Mesothelial cell of epicardium (in vitro differentiated cells): ENCODE results near the gene LMCD1. TPM values are rescaled to one million over a fixed set of nuclear protein-coding genes. Genes with fewer than 3 reads are reported as not detected.

ENCODE experiments used
- DNase-seq, 2 experiments: peaks; one replicate each; pipeline ENCODE4 v3.0.0; 2021; ENCODE audit warnings: low spot score in 2 of 2; ENCODE audit not compliant: unreplicated experiment in 2 of 2
- H3K27ac Mint-ChIP-seq: 2 replicates; pipeline ENCODE4 v1.8.0; 2021; ENCODE audit warnings: mixed read lengths
- H3K27me3 Mint-ChIP-seq: 2 replicates; pipeline ENCODE4 v1.8.0; 2021; ENCODE audit warnings: low read depth, mixed read lengths
- H3K36me3 Mint-ChIP-seq: 2 replicates; pipeline ENCODE4 v1.8.0; 2021; ENCODE audit warnings: mixed read lengths
- H3K4me1 Mint-ChIP-seq: 2 replicates; pipeline ENCODE4 v1.8.0; 2021; ENCODE audit warnings: mixed read lengths
- H3K4me3 Mint-ChIP-seq: 2 replicates; pipeline ENCODE4 v1.8.0; 2021; ENCODE audit warnings: mild to moderate bottlenecking, moderate library complexity, mixed read lengths
- H3K9me3 Mint-ChIP-seq: 2 replicates; pipeline ENCODE4 v1.8.0; 2021; ENCODE audit warnings: mixed read lengths
- total RNA-seq: library from RNA; stranded (reverse); gene quantifications from 3 replicates; pipeline ENCODE4 v1.2.1, GENCODE V29; 2021
- TF ChIP-seq, protein P1 (sequence below): fragments of 200-600 bp; sonication (generic); IDR thresholded peaks from one replicate; pipeline ENCODE4 v1.5.0; 2021; ENCODE audit warnings: antibody characterized with exemption; ENCODE audit not compliant: unreplicated experiment

The LMCD1 gene
- total RNA-seq, 1 donor from 2014 or later, result 20.8 TPM

DNA sequence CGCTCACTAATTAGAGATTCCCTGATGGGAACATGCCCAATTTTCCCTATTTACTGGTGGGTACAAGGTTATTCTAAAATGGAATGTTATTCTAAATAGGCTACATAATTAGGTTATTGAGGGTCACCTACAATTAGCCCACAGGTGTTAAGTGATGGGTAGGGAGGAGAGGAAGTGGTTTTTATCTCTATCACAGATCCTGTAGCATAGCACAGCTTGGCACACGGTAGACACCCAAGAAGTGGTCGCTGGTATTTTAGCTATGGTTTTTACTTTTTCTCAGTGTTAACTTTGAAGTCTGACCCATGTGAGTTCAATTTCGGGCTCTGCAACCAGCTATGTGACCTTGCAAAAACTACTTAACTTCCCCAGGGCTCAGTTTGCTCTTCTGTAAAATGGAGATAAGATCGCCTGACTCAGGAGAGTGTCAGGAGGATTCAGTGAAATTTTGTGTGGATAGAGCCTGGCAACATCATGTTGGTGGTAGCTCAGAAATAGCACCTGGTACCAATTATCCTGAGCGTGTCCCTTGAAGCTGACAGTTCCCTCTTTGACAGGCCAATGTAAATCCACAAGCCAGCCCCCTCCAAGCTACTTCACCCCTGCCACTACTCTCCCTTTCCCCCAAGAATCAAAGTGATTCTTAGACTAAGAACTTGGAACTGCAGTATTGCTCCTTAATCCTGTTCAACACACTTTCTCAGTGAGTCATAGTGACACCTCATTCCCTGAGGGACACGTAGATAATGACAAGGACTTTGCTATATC is 8.7 kb upstream of the LMCD1 start:
- no peak overlapping the region for H3K4me3 Mint-ChIP-seq
- H3K36me3 Mint-ChIP-seq, result peaks cover under 1% of the 10 kb centered on the region
- H3K27ac Mint-ChIP-seq, result no peak overlapping the region
- DNase-seq, result no peak
- H3K4me1 Mint-ChIP-seq, result peaks cover 32% of the 10 kb centered on the region
- TF ChIP-seq, protein P1, sequence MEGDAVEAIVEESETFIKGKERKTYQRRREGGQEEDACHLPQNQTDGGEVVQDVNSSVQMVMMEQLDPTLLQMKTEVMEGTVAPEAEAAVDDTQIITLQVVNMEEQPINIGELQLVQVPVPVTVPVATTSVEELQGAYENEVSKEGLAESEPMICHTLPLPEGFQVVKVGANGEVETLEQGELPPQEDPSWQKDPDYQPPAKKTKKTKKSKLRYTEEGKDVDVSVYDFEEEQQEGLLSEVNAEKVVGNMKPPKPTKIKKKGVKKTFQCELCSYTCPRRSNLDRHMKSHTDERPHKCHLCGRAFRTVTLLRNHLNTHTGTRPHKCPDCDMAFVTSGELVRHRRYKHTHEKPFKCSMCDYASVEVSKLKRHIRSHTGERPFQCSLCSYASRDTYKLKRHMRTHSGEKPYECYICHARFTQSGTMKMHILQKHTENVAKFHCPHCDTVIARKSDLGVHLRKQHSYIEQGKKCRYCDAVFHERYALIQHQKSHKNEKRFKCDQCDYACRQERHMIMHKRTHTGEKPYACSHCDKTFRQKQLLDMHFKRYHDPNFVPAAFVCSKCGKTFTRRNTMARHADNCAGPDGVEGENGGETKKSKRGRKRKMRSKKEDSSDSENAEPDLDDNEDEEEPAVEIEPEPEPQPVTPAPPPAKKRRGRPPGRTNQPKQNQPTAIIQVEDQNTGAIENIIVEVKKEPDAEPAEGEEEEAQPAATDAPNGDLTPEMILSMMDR, result no peak
- no peaks in the 10 kb centered on the region for H3K9me3 Mint-ChIP-seq
- no peaks in the 10 kb centered on the region for H3K27me3 Mint-ChIP-seq

- TF ChIP-seq, protein P1, result no peak
- Mint-ChIP-seq H3K36me3 (no peaks in the 10 kb centered on the region), H3K4me1 (peaks cover 36% of the 10 kb centered on the region), H3K27me3 (no peaks in the 10 kb centered on the region), H3K9me3 (no peaks in the 10 kb centered on the region), H3K4me3 (no peak overlapping the region), H3K27ac (no peak overlapping the region)
- no peak for DNase-seq
Observed at GRCh38 chr3:8493744-8494143, 7.9 kb upstream of the LMCD1 start.

DNA sequence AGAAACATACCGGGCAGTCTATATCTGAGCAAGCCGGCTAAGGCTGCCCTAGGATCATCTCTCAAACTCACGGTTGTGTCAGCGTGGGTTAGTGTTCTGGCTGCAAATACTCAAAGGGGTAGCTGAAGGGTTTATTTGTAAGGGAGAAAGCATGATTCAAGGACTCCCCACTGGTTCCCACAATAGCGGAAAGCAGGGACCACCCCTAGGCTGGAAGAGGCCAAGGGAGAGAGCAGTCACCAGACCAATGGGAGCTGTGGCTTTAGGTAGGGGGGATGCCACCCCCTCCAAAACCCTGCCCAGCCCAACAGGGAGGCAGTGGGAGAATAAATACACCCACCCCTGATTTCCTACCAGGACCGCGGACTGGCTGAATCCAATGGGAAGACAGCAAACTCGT is 7.3 kb upstream of the LMCD1 start:
- TF ChIP-seq, protein P1, result no peak
- peaks cover 37% of the 10 kb centered on the region for H3K4me1 Mint-ChIP-seq
- no peak overlapping the region for H3K27ac Mint-ChIP-seq
- no peaks in the 10 kb centered on the region for H3K27me3 Mint-ChIP-seq
- H3K36me3 Mint-ChIP-seq, result no peaks in the 10 kb centered on the region
- no peak overlapping the region for H3K4me3 Mint-ChIP-seq
- H3K9me3 Mint-ChIP-seq, result no peaks in the 10 kb centered on the region
- no peak for DNase-seq

DNA sequence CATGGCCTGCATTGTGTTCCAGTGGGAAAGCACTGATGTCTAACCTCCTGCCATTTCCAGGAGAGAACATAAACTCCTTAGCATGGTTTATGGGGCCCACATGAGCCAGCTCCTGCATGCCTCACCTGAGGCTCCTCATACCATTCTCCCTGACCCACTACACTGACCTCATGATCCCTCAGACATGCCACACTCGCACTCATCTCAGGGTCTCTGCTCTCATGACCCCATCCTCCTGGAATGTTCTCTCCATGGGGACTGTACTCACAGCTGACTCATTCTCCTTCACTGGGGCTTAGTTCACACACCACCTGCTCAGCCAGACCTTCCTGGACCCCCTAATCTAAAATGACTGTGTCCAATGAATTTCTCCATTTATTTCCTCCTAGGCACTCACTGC is 4.0 kb upstream of the LMCD1 start:
- no peak for DNase-seq
- H3K27me3 Mint-ChIP-seq, result no peaks in the 10 kb centered on the region
- H3K4me3 Mint-ChIP-seq, result no peak overlapping the region
- H3K9me3 Mint-ChIP-seq, result no peaks in the 10 kb centered on the region
- no peaks in the 10 kb centered on the region for H3K36me3 Mint-ChIP-seq
- TF ChIP-seq, protein P1, result no peak
- no peak overlapping the region for H3K27ac Mint-ChIP-seq
- peaks cover 36% of the 10 kb centered on the region for H3K4me1 Mint-ChIP-seq

- Mint-ChIP-seq H3K4me1 (peaks cover 47% of the 10 kb centered on the region), H3K27me3 (no peaks in the 10 kb centered on the region), H3K4me3 (no peak overlapping the region), H3K27ac (peak overlapping the region; percentile 81), H3K36me3 (no peaks in the 10 kb centered on the region), H3K9me3 (no peaks in the 10 kb centered on the region)
- TF ChIP-seq, protein P1, result no peak
- no peak for DNase-seq
Observed at GRCh38 chr3:8499181-8499611, 2.4 kb upstream of the LMCD1 start.
